Left ventricle myocardium inferior (tissue), 1 donor: ENCODE results near the gene OLFML2A. TPM values are rescaled to one million over a fixed set of nuclear protein-coding genes. Genes with fewer than 3 reads are reported as not detected.
"Not testable (repeated sequence)": the region's sequence is repeated elsewhere in the genome, so short reads cannot be mapped to it uniquely, and the experiment has no call there.

Experiments used
- DNase-seq: peaks from one replicate; pipeline ENCODE4 v3.0.0-alpha.2; 2020
- H3K27ac ChIP-seq: fragments of 200-600 bp; replicated peaks from 2 replicates; pipeline ENCODE4 v1.8.0; 2021
- H3K27me3 ChIP-seq: fragments of 200-600 bp; 2 replicates; pipeline ENCODE4 v1.8.0; 2021; ENCODE audit warnings: low read depth
- H3K36me3 ChIP-seq: fragments of 200-600 bp; 2 replicates; pipeline ENCODE4 v1.8.0; 2021
- H3K4me1 ChIP-seq: fragments of 200-600 bp; 2 replicates; pipeline ENCODE4 v1.8.0; 2021
- H3K4me3 ChIP-seq: fragments of 200-600 bp; 2 replicates; pipeline ENCODE4 v1.8.0; 2021; ENCODE audit warnings: mild to moderate bottlenecking, moderate library complexity
- H3K9me3 ChIP-seq: fragments of 200-600 bp; replicated peaks from 2 replicates; pipeline ENCODE4 v1.8.0; 2021
- CTCF ChIP-seq: fragments of 200-600 bp; IDR thresholded peaks from 2 replicates; pipeline ENCODE4 v1.8.0; 2021; ENCODE audit warnings: antibody characterized with exemption, mild to moderate bottlenecking, borderline replicate concordance
- intact Hi-C: fragments of 100-400 bp; cut with micrococcal nuclease; formaldehyde crosslinking; loops from one replicate; pipeline ENCODE4 v1.11.0; 2022
- total RNA-seq: library from RNA; stranded (reverse); fragmentation: NEBNext Ultra II Directional; extraction: Animal tissue kit (Norgen Biotek cat#: 25700); gene quantifications from one replicate; pipeline ENCODE4 v1.2.1, GENCODE V29; 2021
- donor health status: DM: no; HTN: yes; CAD: no; lungs with severe emphysema.

The OLFML2A gene
- total RNA-seq, 1 donor from 2014 or later, result 41.1 TPM

DNA sequence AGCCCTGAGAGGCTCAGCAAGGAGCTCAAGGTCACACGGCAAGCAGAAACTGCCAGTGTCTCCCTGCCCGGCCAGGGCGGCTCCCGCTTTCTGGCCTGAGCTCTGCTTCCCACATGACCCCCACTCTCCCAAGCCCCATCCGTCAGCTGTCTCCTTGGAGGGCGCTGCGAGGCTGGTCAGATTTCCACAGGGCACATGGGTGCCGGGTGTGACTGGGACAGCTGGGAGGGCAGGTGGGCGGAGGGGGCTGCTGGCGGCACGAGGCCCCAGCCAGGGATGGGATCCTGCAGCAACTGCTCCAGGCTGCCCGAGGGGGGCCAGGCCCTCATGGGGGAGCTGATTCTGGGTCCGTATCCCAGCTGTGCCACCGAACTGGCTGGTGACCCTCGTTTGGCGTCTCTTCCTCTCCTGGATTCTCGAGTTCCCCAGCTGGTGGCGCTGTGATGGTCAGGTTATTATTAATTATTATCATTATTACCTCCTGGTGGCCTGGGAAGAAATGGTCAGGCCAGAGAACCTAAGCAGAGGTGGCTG lies 63.4 kb downstream of the OLFML2A start:
- H3K4me1 ChIP-seq, result peaks cover 35% of the 10 kb centered on the region
- no peaks in the 10 kb centered on the region for H3K9me3 ChIP-seq
- no peak overlapping the region for H3K4me3 ChIP-seq
- H3K36me3 ChIP-seq, result no peaks in the 10 kb centered on the region
- H3K27me3 ChIP-seq, result no peaks in the 10 kb centered on the region
- no peak for DNase-seq
- H3K27ac ChIP-seq, result peak overlapping the region; percentile 37
- intact Hi-C loops, result no loop called here
- TF ChIP-seq CTCF, result peak; percentile 19

GRCh38 chr9:124841075-124841821 lies 64.3 kb downstream of the OLFML2A start:
- DNase-seq, result no peak
- no peak for TF ChIP-seq CTCF
- no peaks in the 10 kb centered on the region for H3K36me3 ChIP-seq
- peaks cover 26% of the 10 kb centered on the region for H3K4me1 ChIP-seq
- intact Hi-C loops, result no loop called here
- H3K27me3 ChIP-seq, result no peaks in the 10 kb centered on the region
- H3K27ac ChIP-seq, result no peak overlapping the region
- H3K4me3 ChIP-seq, result no peak overlapping the region
- no peaks in the 10 kb centered on the region for H3K9me3 ChIP-seq

DNA sequence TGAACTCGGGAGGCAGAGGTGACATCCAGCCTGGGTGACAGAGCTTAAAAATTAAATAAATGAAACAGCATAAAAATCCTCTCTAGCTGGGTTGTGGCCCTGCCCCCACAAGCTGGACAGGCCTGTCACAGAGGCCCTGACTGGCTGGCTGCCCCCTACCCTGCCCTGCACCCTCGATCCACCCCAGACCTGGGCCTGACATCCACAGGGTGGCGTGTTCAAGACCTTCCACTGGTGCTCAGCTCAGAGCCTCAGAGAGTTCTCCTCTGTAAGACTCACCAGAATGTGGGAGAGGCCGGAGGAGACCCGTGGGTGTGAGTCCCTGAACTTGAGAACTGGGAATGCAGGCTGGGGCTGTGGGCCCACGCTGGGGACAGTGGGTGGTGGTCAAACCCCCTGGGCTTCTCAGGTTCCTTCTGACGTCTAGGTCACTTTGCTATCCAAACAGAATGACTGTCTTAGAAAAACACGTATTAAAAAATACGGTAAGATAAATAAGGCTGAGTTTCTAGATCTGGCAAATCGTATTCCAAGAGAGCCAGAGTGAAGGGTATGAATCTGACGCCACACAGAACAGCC lies 66.6 kb downstream of the OLFML2A start:
- H3K4me3 ChIP-seq, result no peak overlapping the region
- no peaks in the 10 kb centered on the region for H3K27me3 ChIP-seq
- no peaks in the 10 kb centered on the region for H3K9me3 ChIP-seq
- TF ChIP-seq CTCF, result no peak
- no peak overlapping the region for H3K27ac ChIP-seq
- intact Hi-C loops, result no loop called here
- H3K4me1 ChIP-seq, result peaks cover 17% of the 10 kb centered on the region
- no peaks in the 10 kb centered on the region for H3K36me3 ChIP-seq
- DNase-seq, result no peak

- no peak for TF ChIP-seq CTCF
- no peak overlapping the region for H3K27ac ChIP-seq
- no peaks in the 10 kb centered on the region for H3K27me3 ChIP-seq
- peaks cover 18% of the 10 kb centered on the region for H3K4me1 ChIP-seq
- H3K4me3 ChIP-seq, result no peak overlapping the region
- no peaks in the 10 kb centered on the region for H3K36me3 ChIP-seq
- DNase-seq, result no peak
- H3K9me3 ChIP-seq, result no peaks in the 10 kb centered on the region
- intact Hi-C loops, result no loop called here
These were observed 67.4 kb downstream of the OLFML2A start for GRCh38 chr9:124844291-124844690.

DNA sequence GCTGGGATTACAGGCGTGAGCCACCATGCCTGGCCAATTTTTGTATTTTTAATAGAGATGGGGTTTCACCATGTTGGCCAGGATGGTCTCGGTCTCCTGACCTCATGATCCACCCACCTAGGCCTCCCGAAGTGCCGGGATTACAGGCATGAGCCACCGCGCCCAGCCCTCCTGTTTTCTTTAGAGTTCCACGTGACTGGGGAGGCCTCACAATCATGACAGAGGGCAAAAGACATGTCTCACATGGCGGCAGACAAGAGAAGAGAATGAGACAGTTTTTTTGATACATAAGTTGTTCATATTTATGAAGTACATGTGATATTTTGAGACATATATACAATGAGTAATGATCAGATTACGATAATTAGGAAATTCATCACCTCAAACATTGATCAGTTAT lies 69.5 kb downstream of the OLFML2A start:
- H3K27me3 ChIP-seq, intact Hi-C loops, H3K36me3 ChIP-seq, H3K27ac ChIP-seq, H3K4me3 ChIP-seq, H3K9me3 ChIP-seq, DNase-seq: not testable (repeated sequence)
- H3K4me1 ChIP-seq, result peaks cover 25% of the 10 kb centered on the region

DNA sequence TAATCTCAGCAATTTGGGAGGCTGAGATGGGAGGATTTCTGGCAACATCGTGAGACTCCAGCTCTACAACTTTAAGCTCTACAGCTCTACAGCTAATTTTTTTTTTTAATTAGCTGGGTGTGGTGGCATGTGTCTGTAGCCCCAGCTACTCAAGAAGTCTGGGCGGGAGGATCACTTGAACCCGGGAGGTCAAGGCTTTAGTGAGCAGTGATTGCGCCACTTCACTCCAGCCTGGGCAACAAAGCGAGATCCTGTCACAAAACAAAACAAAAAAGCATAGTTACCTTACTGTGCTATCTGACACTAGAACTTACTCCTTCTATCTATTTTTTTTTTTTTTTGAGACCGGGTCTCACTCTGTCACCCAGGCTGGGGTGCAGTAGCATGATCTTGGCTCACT lies 70.0 kb downstream of the OLFML2A start:
- no peaks in the 10 kb centered on the region for H3K36me3 ChIP-seq
- intact Hi-C loops, result no loop called here
- H3K27me3 ChIP-seq, result no peaks in the 10 kb centered on the region
- TF ChIP-seq CTCF, result no peak
- H3K4me3 ChIP-seq, result no peak overlapping the region
- no peak for DNase-seq
- peaks cover 25% of the 10 kb centered on the region for H3K4me1 ChIP-seq
- H3K27ac ChIP-seq, result no peak overlapping the region
- no peaks in the 10 kb centered on the region for H3K9me3 ChIP-seq
